MCF 10A (cell line): ENCODE data around the gene CLEC18A. TPM values are rescaled to one million over a fixed set of nuclear protein-coding genes. Genes with fewer than 3 reads are reported as not detected.
"Not testable (repeated sequence)": the region's sequence is repeated elsewhere in the genome, so short reads cannot be mapped to it uniquely, and the experiment has no call there.

Source experiments
- BruUV-seq: library from RNA; stranded (reverse); fragments of 400-500 nt; replicated peaks from 2 replicates; lab custom pipeline; 2021; lab: Mats Ljungman, UMichigan
- CTCF ChIA-PET: fragments of 300-600 bp; sonication (Branson Sonifier 250); formaldehyde crosslinking; extraction: SDS; loops from one replicate; lab custom pipeline; 2021; ENCODE audit warnings: antibody characterized with exemption, inconsistent platforms; lab: Yijun Ruan, JAX
- POLR2A ChIA-PET: fragments of 300-600, 350-650 bp; sonication (Branson Sonifier 250); formaldehyde crosslinking; extraction: SDS; loops from one replicate; lab custom pipeline; 2020; ENCODE audit warnings: antibody characterized with exemption, inconsistent platforms; lab: Yijun Ruan, JAX
- DNase-seq: peaks from one replicate; pipeline ENCODE4 v3.0.0-alpha.2; 2018; ENCODE audit not compliant: unreplicated experiment
- H3K27ac Mint-ChIP-seq: one replicate; pipeline ENCODE4 v1.8.0; 2022; ENCODE audit warnings: mild to moderate bottlenecking, low read depth, mixed read lengths; ENCODE audit not compliant: unreplicated experiment
- H3K27me3 Mint-ChIP-seq: one replicate; pipeline ENCODE4 v1.8.0; 2022; ENCODE audit warnings: mixed read lengths; ENCODE audit not compliant: insufficient read depth, unreplicated experiment
- H3K36me3 Mint-ChIP-seq: one replicate; pipeline ENCODE4 v1.8.0; 2022; ENCODE audit warnings: mild to moderate bottlenecking, moderate library complexity, mixed read lengths; ENCODE audit not compliant: insufficient read depth, unreplicated experiment
- H3K4me1 Mint-ChIP-seq: one replicate; pipeline ENCODE4 v1.8.0; 2022; ENCODE audit warnings: mixed read lengths; ENCODE audit not compliant: insufficient read depth, unreplicated experiment
- H3K4me3 Mint-ChIP-seq: one replicate; pipeline ENCODE4 v1.8.0; 2022; ENCODE audit warnings: mild to moderate bottlenecking, moderate library complexity, mixed read lengths; ENCODE audit not compliant: unreplicated experiment
- H3K9me3 Mint-ChIP-seq: one replicate; pipeline ENCODE4 v1.8.0; 2022; ENCODE audit warnings: mixed read lengths; ENCODE audit not compliant: unreplicated experiment
- intact Hi-C: fragments of 100-400 bp; cut with micrococcal nuclease; formaldehyde crosslinking; loops from 2 replicates; pipeline ENCODE4 v1.14.1; 2022
- total RNA-seq: library from RNA; stranded (reverse); gene quantifications from 2 replicates; pipeline ENCODE4 v1.2.3, GENCODE V29; 2022
- TF ChIP-seq, protein P1 (sequence below): fragments of 200-600 bp; IDR thresholded peaks from one replicate; pipeline ENCODE4 v1.8.0; 2022; ENCODE audit warnings: antibody characterized with exemption, mild to moderate bottlenecking; ENCODE audit not compliant: unreplicated experiment

CLEC18A gene
- total RNA-seq, 1 experiment from 2014 or later: 0.28 TPM

DNA sequence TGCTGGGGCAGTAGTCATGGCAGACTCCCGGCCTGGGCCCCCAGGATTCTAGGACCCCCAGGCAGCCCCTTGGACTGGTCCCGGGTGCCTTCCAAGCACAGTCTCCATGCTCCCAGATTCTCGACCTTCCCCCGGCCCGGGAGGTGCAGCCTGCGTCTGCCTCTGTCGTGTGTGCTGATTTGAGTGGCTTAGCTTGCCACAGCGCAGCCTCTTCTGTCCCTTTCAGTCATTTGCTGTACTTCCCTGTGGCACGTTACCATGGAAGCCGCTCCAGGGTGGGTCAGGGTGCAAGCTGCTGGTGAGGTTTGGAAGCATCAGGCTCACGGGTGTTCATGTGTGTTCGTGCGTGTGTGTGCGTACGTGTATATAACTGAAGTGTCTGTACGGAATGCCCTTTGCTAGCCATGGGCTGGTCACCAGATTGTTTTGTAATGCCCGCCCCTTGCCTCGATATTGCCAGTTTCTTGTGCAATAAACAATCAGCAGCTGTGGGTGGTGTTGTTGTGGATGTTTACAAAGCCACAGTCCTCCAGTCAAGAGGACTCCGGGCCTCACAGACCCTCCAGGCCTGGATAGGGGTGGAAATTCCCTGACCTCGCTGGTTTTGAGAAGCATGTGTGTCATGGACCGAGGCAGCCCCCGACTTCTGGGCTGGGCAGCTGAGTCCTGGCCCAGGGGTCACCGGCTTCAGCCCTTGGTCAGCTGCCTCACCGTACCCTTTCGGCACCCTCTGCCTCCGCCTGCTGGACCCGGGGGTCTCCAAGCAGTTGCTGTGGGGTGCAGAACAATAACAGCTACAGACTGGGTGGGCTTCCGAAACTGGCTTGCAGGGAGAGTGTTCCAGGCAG is 9.7 kb upstream of the CLEC18A start:
- Mint-ChIP-seq H3K36me3 (peaks cover 10% of the 10 kb centered on the region), H3K4me3 (no peak overlapping the region), H3K27ac (no peak overlapping the region), H3K4me1 (no peaks in the 10 kb centered on the region), H3K9me3 (no peaks in the 10 kb centered on the region), H3K27me3 (no peaks in the 10 kb centered on the region)
- no TSS peak for BruUV-seq
- ChIA-PET POLR2A (no interaction called here), CTCF (interaction anchor here (0.9 to 4.0 kb wide), 2 partner anchors 12 to 145 kb away, joined by 5 to 29 read pairs; no protein-coding TSS in a partner anchor)
- TF ChIP-seq, protein P1, sequence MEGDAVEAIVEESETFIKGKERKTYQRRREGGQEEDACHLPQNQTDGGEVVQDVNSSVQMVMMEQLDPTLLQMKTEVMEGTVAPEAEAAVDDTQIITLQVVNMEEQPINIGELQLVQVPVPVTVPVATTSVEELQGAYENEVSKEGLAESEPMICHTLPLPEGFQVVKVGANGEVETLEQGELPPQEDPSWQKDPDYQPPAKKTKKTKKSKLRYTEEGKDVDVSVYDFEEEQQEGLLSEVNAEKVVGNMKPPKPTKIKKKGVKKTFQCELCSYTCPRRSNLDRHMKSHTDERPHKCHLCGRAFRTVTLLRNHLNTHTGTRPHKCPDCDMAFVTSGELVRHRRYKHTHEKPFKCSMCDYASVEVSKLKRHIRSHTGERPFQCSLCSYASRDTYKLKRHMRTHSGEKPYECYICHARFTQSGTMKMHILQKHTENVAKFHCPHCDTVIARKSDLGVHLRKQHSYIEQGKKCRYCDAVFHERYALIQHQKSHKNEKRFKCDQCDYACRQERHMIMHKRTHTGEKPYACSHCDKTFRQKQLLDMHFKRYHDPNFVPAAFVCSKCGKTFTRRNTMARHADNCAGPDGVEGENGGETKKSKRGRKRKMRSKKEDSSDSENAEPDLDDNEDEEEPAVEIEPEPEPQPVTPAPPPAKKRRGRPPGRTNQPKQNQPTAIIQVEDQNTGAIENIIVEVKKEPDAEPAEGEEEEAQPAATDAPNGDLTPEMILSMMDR: no peak
- intact Hi-C loops: no loop called here
- DNase-seq: no peak

DNA sequence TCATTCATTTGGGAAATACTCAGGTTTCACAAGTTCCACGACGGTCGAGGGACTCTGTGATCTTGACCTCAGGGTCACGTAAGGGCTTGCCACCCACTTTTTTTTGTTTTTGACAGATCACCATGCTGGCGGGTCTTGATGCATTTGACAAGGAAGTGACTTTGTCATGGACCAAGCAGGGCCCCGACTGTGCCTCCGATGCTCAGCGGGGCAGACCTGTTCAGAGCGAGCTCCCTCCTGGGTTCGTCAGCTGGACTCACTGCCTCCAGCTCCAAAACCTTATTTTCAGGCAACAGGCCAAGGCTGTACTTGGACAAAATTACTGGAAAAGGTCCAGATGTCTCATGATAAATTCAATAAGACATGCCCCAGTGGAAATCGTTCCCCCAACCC is 9.0 kb upstream of the CLEC18A start:
- no peaks in the 10 kb centered on the region for H3K9me3 Mint-ChIP-seq
- no TSS peak for BruUV-seq
- H3K27me3 Mint-ChIP-seq: no peaks in the 10 kb centered on the region
- TF ChIP-seq, protein P1: no peak
- CTCF ChIA-PET: interaction anchor here (1.6 to 4.0 kb wide), 2 partner anchors 12 to 13 kb away, joined by 3 to 29 read pairs; no protein-coding TSS in a partner anchor
- no peak overlapping the region for H3K27ac Mint-ChIP-seq
- no peak for DNase-seq
- no peaks in the 10 kb centered on the region for H3K4me1 Mint-ChIP-seq
- intact Hi-C loops: no loop called here
- no peak overlapping the region for H3K4me3 Mint-ChIP-seq
- H3K36me3 Mint-ChIP-seq: peaks cover 10% of the 10 kb centered on the region
- POLR2A ChIA-PET: no interaction called here

GRCh38 chr16:69942627-69943170 is 8.4 kb upstream of the CLEC18A start:
- Mint-ChIP-seq H3K27me3 (no peaks in the 10 kb centered on the region), H3K9me3 (no peaks in the 10 kb centered on the region)
- intact Hi-C loops: no loop called here

DNA sequence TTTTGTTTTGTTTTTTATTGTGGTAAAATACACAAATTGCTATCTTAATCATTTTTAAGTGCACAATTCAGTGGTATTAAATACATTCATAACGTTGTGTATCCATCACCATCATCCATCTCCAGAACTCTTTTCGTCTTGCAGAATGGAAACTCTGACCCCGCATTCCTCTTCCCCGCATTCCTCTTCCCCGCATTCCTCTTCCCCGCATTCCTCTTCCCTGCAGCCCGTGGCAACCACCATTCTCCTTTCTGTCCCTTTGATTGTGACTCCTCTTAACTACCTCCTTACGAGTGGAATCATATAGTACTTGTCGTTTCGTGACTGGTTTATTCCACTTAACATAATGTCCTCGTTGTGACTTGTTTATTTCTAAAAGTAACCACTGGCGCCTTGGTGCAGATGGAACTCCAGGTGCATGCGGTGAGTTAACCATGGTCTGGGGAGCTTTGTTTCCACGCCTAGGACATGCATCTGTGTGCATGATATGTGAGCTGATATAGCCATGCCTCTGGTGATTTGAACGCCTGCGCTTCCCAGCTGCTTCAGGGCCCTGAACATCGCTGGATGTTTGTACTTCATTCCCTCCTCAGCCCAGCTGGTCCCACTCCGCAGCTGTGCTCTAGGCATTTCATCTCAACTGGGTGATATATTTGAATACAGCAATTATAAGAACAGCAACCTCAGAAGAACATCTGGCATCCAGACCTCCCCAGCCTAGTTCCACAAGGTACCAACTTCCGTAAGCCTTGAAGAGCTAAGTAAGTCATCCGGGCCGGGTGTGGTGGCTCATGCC is 7.7 kb upstream of the CLEC18A start:
- not testable (repeated sequence) for H3K27me3 Mint-ChIP-seq

More at GRCh38 chr16:69942627-69943170, 8.4 kb upstream of the CLEC18A start:
- Mint-ChIP-seq H3K4me3 (no peak overlapping the region), H3K27ac (no peak overlapping the region), H3K36me3 (peaks cover 10% of the 10 kb centered on the region), H3K4me1 (no peaks in the 10 kb centered on the region)
- ChIA-PET CTCF (interaction anchor here (1.6 kb wide), 1 partner anchor 12 kb away, joined by 3 read pairs; no protein-coding TSS in a partner anchor), POLR2A (no interaction called here)
- TF ChIP-seq, protein P1: no peak
- no TSS peak for BruUV-seq
- no peak for DNase-seq

GRCh38 chr16:69950411-69950810 is 723 bp upstream of the CLEC18A start:
- intact Hi-C loops, BruUV-seq, H3K4me1 Mint-ChIP-seq, CTCF ChIA-PET, H3K27me3 Mint-ChIP-seq, DNase-seq, H3K27ac Mint-ChIP-seq, H3K36me3 Mint-ChIP-seq, H3K9me3 Mint-ChIP-seq, H3K4me3 Mint-ChIP-seq, POLR2A ChIA-PET: not testable (repeated sequence)

More for the DNA sequence above, 7.7 kb upstream of the CLEC18A start:
- DNase-seq, H3K9me3 Mint-ChIP-seq, POLR2A ChIA-PET, H3K4me3 Mint-ChIP-seq, intact Hi-C loops, H3K4me1 Mint-ChIP-seq, H3K27ac Mint-ChIP-seq, BruUV-seq: not testable (repeated sequence)
- CTCF ChIA-PET: interaction anchor here (1.6 kb wide), 1 partner anchor 13 kb away, joined by 3 read pairs; no protein-coding TSS in a partner anchor
- peaks cover 10% of the 10 kb centered on the region for H3K36me3 Mint-ChIP-seq

DNA sequence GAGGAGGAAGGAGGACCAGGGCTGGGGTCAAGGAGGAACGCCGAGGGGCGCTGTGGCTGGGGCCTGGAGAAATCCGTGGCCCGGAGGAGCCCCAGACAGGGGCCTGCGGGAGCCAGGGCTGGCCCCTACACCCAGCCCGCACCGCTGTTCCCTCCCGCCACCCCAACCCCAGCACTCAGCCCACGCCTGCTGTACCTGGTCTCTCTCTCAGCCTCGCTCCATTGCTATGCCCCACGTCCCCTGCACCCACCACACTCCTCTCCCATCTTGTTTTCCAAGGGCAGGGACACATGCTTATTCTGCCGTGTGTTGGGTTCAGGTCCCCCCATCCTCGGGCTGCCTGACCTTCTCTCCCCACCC is 518 bp downstream of the CLEC18A start:
- H3K36me3 Mint-ChIP-seq, H3K27me3 Mint-ChIP-seq, POLR2A ChIA-PET, intact Hi-C loops, CTCF ChIA-PET, H3K4me3 Mint-ChIP-seq, BruUV-seq, H3K27ac Mint-ChIP-seq, H3K9me3 Mint-ChIP-seq, DNase-seq, H3K4me1 Mint-ChIP-seq: not testable (repeated sequence)
